Right lobe of liver (tissue), 4 donors: ENCODE data around the gene B4GALT4.

ENCODE experiments used
- POLR2A ChIP-seq: fragments of 450-650 bp; IDR thresholded peaks from one replicate; pipeline ENCODE4 v1.6.1; 2017; ENCODE audit warnings: antibody characterized with exemption, mild to moderate bottlenecking
- TF ChIP-seq, protein P1 (sequence below), 4 donors: fragments of 200-600 bp in 3 of 4; fragments of 450-650 bp in 1 of 4; IDR thresholded peaks; one replicate each; pipeline versions ENCODE4 v1.5.1 to v1.8.0; 2016 to 2022; ENCODE audit warnings: antibody characterized with exemption in 4 of 4, mild to moderate bottlenecking in 2 of 4
- donor health status: DM: no; HTN: no; CAD: no.
- donor health status: DM: no; HTN: no; CAD: no.
- donor health status: DM: no; HTN: yes; CAD: no.

GRCh38 chr3:119206611-119207511 is 33.8 kb downstream of the B4GALT4 start:
- TF ChIP-seq, protein P1, sequence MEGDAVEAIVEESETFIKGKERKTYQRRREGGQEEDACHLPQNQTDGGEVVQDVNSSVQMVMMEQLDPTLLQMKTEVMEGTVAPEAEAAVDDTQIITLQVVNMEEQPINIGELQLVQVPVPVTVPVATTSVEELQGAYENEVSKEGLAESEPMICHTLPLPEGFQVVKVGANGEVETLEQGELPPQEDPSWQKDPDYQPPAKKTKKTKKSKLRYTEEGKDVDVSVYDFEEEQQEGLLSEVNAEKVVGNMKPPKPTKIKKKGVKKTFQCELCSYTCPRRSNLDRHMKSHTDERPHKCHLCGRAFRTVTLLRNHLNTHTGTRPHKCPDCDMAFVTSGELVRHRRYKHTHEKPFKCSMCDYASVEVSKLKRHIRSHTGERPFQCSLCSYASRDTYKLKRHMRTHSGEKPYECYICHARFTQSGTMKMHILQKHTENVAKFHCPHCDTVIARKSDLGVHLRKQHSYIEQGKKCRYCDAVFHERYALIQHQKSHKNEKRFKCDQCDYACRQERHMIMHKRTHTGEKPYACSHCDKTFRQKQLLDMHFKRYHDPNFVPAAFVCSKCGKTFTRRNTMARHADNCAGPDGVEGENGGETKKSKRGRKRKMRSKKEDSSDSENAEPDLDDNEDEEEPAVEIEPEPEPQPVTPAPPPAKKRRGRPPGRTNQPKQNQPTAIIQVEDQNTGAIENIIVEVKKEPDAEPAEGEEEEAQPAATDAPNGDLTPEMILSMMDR (IDR thresholded peaks at IDR 0.05), result no peak
- TF ChIP-seq POLR2A, result no peak
